Measurements from ENCODE around the gene DLG1. TPM values are rescaled to one million over a fixed set of nuclear protein-coding genes. Genes with fewer than 3 reads are reported as not detected.
A peak's percentile ranks its signal among the peaks of the same experiment; 100 is the strongest.

The DLG1 gene
- total and polyA plus RNA-seq, 9 of the 15 experiments (the other 6 are each of a cell fraction or from before 2014, with no cell fraction given), result 9.4 to 63.5 (median 43.6) TPM

DNA sequence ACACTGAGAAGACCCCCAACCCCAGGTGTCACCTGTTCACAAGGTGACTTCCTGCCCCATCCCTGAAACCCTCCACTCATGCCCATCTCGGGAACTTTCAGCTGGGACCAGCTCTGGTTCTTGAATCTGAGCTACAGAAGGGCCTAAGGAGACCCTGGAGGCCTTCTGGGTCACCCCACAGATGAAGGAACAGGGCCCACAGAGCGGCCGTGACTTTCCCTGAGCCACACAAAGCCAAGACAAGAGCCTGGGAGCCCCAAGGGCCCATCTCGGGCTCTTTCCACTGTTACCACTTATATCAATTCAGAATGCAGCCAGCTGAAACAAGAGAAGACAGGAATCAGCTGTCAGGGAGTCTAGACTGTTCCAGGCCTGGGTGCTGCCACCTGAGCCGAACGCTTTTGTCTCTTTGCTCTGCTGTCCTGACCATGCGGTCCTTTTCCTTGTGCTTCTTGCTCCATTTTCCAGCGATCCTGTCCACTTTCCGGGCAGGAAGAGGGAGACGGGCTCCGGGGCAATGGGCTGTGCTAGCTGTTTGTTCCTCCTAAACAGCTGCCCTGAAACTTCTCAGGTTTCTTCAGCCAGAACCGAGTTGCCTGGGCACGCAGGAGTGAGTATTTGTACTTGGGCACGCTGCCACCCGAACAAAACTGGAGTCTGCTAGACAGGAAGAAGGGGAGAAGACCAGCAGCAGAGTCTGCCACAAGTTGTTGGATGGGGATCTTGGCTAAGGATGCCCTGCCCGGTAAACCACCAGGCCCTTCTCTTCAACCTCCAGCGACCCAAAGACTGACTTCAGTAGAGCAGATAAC lies 301.8 kb downstream of the DLG1 start:
- no peaks in the 10 kb centered on the region for H4K20me1 ChIP-seq (replicated peaks; ENCODE audit: control insufficient read depth, insufficient read depth, low read length)
- intact Hi-C loops (cut with micrococcal nuclease), result no loop called here
- no peak overlapping the region for H2AFZ ChIP-seq (ENCODE audit: low read depth, low read length)
- H3K9ac ChIP-seq (ENCODE audit: insufficient read depth in 1 of 2, low read depth in 2 of 2, low read length in 2 of 2), result peak overlapping the region in 1 of 2 experiments; percentile 30; a peak in 1 of 4 replicates
- no peak overlapping the region for H3K4me3 ChIP-seq
- H3K9me1 ChIP-seq (ENCODE audit: control insufficient read depth, insufficient read depth, low read length), result no peaks in the 10 kb centered on the region
- ATAC-seq, result no peak
- no peaks in the 10 kb centered on the region for H3K79me2 ChIP-seq (ENCODE audit: control insufficient read depth, insufficient read depth, low read length)
- FAIRE-seq, result no peak
- ChIA-PET CTCF (ENCODE audit: low intra/inter-chr PET ratio) (no interaction called here), POLR2A (interaction anchor here (0.6 to 1.7 kb wide), 4 partner anchors 33 to 668 kb away, joined by 3 to 4 read pairs (median 3); partner anchors contain the start of gene MELTF)
- no TSS peak for BruUV-seq (replicated peaks)
- H3K4me2 ChIP-seq (ENCODE audit: insufficient read depth, low read length), result no peak overlapping the region
- 56% methylated on average over 16 of the region's 17 CpGs for WGBS (ENCODE audit: insufficient coverage, low coverage, missing lambda C conversion rate)
- TF ChIP-seq PRMT5 (CRISPR knock-in tag; IDR thresholded peaks at IDR 0.05) (no peak), CAMTA2 (CRISPR knock-in tag; conservative IDR thresholded peaks at IDR 0.05) (no peak)
- H3K36me3 ChIP-seq (ENCODE audit: control insufficient read depth, insufficient read depth, low read length), result no peaks in the 10 kb centered on the region
- no peak for DNase-seq (ENCODE audit: extremely low read depth in 1 of 4, low spot score in 3 of 4)
- peaks cover 0 to 23% of the 10 kb centered on the region in 2 experiments; a peak in 2 of 5 replicates for H3K4me1 ChIP-seq (replicated peaks in 1 of 2; ENCODE audit: control insufficient read depth in 2 of 2, insufficient read depth in 2 of 2, low read length in 2 of 2)
- H3K9me3 ChIP-seq (replicated peaks; ENCODE audit: control insufficient read depth, insufficient read depth, low read depth, low read length), result no peaks in the 10 kb centered on the region
- H3K27ac ChIP-seq (ENCODE audit: extremely low read depth, low read depth, low read length), result no peak overlapping the region
- H3K27me3 ChIP-seq (ENCODE audit: control insufficient read depth in 2 of 2, insufficient read depth in 2 of 2, low read length in 2 of 2), result no peaks in the 10 kb centered on the region
- in situ Hi-C loops (cut with MboI), result loop anchor here (25.0 kb wide), 1 partner anchor 516 kb away; no protein-coding TSS in a partner anchor

DNA sequence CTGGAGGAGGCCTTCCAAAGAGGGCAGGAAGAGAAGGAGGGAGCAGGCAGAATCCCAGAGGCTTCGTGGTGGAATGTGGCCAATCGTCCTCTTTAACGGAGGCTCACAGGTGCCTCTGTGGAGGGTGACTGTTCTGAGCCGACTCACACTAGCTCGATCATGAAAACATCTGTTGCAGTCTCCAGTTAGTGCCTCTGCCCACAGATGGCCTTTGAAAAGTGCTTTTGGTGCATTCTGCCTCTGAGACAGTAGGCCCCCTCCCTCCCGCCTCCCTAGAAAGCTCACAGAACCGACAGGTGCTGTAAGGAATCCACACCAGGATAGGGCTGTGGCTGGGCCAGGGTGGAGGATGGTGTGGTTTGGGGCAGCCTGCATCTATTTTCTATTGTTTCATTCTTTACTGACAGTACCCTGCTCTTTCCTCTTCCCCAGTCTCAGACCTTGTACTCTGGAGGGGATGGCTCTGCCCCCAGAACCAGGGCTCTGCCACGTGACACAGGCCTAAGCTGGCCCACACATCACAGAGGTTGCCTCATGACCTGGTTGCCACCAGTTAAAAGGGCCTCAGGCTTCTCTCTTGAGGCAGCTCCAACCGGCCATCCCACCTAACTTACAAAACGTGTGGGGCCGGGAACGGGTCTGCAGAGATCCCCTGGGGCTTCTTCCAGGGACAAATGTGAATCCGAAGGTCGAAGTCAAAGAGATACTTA lies 302.6 kb downstream of the DLG1 start:
- no TSS peak for BruUV-seq (replicated peaks)
- no peak for TF ChIP-seq TAF9B (IDR thresholded peaks at IDR 0.05; ENCODE audit: partially characterized antibody)
- TF ChIP-seq EP300 (IDR thresholded peaks at IDR 0.05; ENCODE audit: low read length), result no peak
- TF ChIP-seq ZKSCAN3 (CRISPR knock-in tag; IDR thresholded peaks at IDR 0.05), result no peak
- H3K27ac ChIP-seq (ENCODE audit: extremely low read depth, low read depth, low read length), result no peak overlapping the region
- H3K9me1 ChIP-seq (ENCODE audit: control insufficient read depth, insufficient read depth, low read length), result no peaks in the 10 kb centered on the region
- in situ Hi-C loops (cut with MboI), result loop anchor here (25.0 kb wide), 1 partner anchor 516 kb away; no protein-coding TSS in a partner anchor
- 59% methylated on average over 14 of the region's 14 CpGs for WGBS (ENCODE audit: insufficient coverage, low coverage, missing lambda C conversion rate)
- H3K4me2 ChIP-seq (ENCODE audit: insufficient read depth, low read length), result no peak overlapping the region
- intact Hi-C loops (cut with micrococcal nuclease), result no loop called here
- H2AFZ ChIP-seq (ENCODE audit: low read depth, low read length), result no peak overlapping the region
- FAIRE-seq (no peak), ATAC-seq (no peak), DNase-seq (ENCODE audit: extremely low read depth in 1 of 4, low spot score in 3 of 4) (no peak)
- ChIA-PET POLR2A (interaction anchor here (0.6 kb wide), 1 partner anchor 667 kb away, joined by 4 read pairs; no protein-coding TSS in a partner anchor), CTCF (ENCODE audit: low intra/inter-chr PET ratio) (no interaction called here)
- H4K20me1 ChIP-seq (replicated peaks; ENCODE audit: control insufficient read depth, insufficient read depth, low read length), result no peaks in the 10 kb centered on the region
- H3K4me3 ChIP-seq, result no peak overlapping the region
- no peaks in the 10 kb centered on the region for H3K79me2 ChIP-seq (ENCODE audit: control insufficient read depth, insufficient read depth, low read length)
- no peaks in the 10 kb centered on the region for H3K9me3 ChIP-seq (replicated peaks; ENCODE audit: control insufficient read depth, insufficient read depth, low read depth, low read length)
- H3K36me3 ChIP-seq (ENCODE audit: control insufficient read depth, insufficient read depth, low read length), result no peaks in the 10 kb centered on the region
- H3K9ac ChIP-seq (ENCODE audit: insufficient read depth in 1 of 2, low read depth in 2 of 2, low read length in 2 of 2), result no peak overlapping the region
- H3K27me3 ChIP-seq (ENCODE audit: control insufficient read depth in 2 of 2, insufficient read depth in 2 of 2, low read length in 2 of 2), result no peaks in the 10 kb centered on the region
- H3K4me1 ChIP-seq (replicated peaks in 1 of 2; ENCODE audit: control insufficient read depth in 2 of 2, insufficient read depth in 2 of 2, low read length in 2 of 2), result peaks cover 0 to 23% of the 10 kb centered on the region in 2 experiments; a peak in 2 of 5 replicates
